ENCODE results near the gene TBC1D9. TPM values are rescaled to one million over a fixed set of nuclear protein-coding genes. Genes with fewer than 3 reads are reported as not detected.

TBC1D9 gene
- total and polyA plus RNA-seq, 2 of the 13 experiments (the other 11 are each of a cell fraction or from before 2014, with no cell fraction given), result 11.9 to 12.2 TPM

DNA sequence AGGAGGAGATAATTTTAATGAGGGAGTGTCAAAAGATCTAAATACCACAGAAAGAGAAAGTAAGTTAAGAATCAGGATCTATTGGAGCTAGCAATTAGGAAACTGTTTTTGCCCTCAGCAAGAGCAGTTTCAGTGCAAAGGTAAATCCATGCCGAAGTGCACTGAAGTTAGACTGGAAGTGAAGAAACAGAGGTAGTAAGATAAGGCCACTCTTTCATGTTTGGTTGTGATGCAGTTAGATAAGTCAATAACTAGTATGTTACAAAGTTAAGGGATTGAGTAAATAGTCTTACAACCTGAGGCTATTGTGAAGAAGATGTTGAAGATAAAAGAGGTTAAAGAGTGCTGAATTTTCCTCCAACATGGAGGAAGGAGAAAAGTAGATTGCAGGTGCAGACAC, 140.7 kb downstream of the TBC1D9 start (continued):
- TF ChIP-seq CREM (IDR thresholded peaks at IDR 0.05) (peak; percentile 62; the same call in 1 of the 2 replicates), CREM (CRISPR knock-in tag; IDR thresholded peaks at IDR 0.05) (no peak), NCOA2 (CRISPR knock-in tag; IDR thresholded peaks at IDR 0.05) (peak; percentile 77)
- TF ChIP-seq, protein P1, sequence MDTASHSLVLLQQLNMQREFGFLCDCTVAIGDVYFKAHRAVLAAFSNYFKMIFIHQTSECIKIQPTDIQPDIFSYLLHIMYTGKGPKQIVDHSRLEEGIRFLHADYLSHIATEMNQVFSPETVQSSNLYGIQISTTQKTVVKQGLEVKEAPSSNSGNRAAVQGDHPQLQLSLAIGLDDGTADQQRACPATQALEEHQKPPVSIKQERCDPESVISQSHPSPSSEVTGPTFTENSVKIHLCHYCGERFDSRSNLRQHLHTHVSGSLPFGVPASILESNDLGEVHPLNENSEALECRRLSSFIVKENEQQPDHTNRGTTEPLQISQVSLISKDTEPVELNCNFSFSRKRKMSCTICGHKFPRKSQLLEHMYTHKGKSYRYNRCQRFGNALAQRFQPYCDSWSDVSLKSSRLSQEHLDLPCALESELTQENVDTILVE (CRISPR knock-in tag; IDR thresholded peaks at IDR 0.05), result 0 out of 2 replicates have a peak, but pooled peaks have one; percentile 27

DNA sequence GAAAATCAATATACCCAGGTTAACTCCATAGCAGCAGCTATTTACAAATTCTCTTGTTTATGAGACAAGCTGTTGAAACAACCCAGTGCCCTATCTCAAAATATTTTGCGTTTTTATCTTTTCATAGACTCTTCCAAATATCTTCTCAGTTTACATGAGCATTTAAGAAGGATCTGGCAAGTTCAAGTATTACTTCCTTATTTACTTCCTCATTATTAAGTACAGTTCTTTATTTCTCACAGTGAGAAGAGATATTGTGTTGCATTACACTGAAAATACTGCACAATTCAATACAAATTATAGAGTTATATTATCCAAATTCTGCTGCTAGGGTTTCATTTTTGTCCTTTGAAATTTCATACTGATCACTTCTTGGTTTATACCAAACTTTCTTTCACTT, 143.8 kb downstream of the TBC1D9 start:
- no peaks in the 10 kb centered on the region for H3K79me2 ChIP-seq (ENCODE audit: insufficient read depth, low read length)
- in situ Hi-C loops (cut with HindIII; ENCODE audit: extremely low pct_ligation_motif_present, low pct_unique_long_range_greater_than_20kb), result loop anchor here (10.0 kb wide), 1 partner anchor 258 kb away; no protein-coding TSS in a partner anchor
- no peak overlapping the region for H3K4me2 ChIP-seq (ENCODE audit: low read depth, low read length)
- no peaks in the 10 kb centered on the region for H4K20me1 ChIP-seq (ENCODE audit: insufficient read depth, low read length)
- H3K4me1 ChIP-seq (ENCODE audit: insufficient read depth, low read length), result peaks cover 44% of the 10 kb centered on the region
- intact Hi-C loops (cut with micrococcal nuclease; ENCODE audit: unreplicated experiment), result no loop called here
- FAIRE-seq (no peak), ATAC-seq (no peak), DNase-seq (ENCODE audit: low spot score) (no peak)
- POLR2A ChIA-PET, result no interaction called here
- H3K27me3 ChIP-seq (ENCODE audit: control insufficient read depth in 1 of 2, insufficient read depth in 2 of 2, low read length in 2 of 2), result no peaks in the 10 kb centered on the region
- CTCF ChIA-PET (ENCODE audit: low intra/inter-chr PET ratio, low total read pairs), result no interaction called here
- H3K36me3 ChIP-seq (replicated peaks in 1 of 2; ENCODE audit: control insufficient read depth in 1 of 2, insufficient read depth in 2 of 2, low read length in 2 of 2), result no peaks in the 10 kb centered on the region
- H2AFZ ChIP-seq (ENCODE audit: low read length), result no peak overlapping the region
- H3K4me3 ChIP-seq (replicated peaks in 1 of 3; ENCODE audit: insufficient read depth in 1 of 3, low read depth in 2 of 3, low read length in 3 of 3), result no peak overlapping the region
- no peak overlapping the region for H3K27ac ChIP-seq (ENCODE audit: extremely low read length, insufficient read depth, low read length)
- BruUV-seq (replicated peaks), result no TSS peak
- 97% methylated on average over 1 of the region's 1 CpG for WGBS (ENCODE audit: low lambda C conversion rate)
- H3K9me3 ChIP-seq (ENCODE audit: low read length), result no peaks in the 10 kb centered on the region
- no peak overlapping the region for H3K9ac ChIP-seq (ENCODE audit: insufficient read depth, low read depth, low read length)
- no peak for TF ChIP-seq ZNF83 (CRISPR knock-in tag; IDR thresholded peaks at IDR 0.05; ENCODE audit: borderline replicate concordance)
- no peak for TF ChIP-seq BRD4 (CRISPR knock-in tag; IDR thresholded peaks at IDR 0.05)
- TF ChIP-seq ELF4 (CRISPR knock-in tag; IDR thresholded peaks at IDR 0.05; ENCODE audit: borderline replicate concordance), result no peak
- no peak for TF ChIP-seq ZNF747 (CRISPR knock-in tag; IDR thresholded peaks at IDR 0.05; ENCODE audit: borderline replicate concordance)
- TF ChIP-seq, protein P2, sequence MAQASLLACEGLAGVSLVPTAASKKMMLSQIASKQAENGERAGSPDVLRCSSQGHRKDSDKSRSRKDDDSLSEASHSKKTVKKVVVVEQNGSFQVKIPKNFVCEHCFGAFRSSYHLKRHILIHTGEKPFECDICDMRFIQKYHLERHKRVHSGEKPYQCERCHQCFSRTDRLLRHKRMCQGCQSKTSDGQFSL (CRISPR knock-in tag; IDR thresholded peaks at IDR 0.05), result no peak
- TF ChIP-seq, protein P3, sequence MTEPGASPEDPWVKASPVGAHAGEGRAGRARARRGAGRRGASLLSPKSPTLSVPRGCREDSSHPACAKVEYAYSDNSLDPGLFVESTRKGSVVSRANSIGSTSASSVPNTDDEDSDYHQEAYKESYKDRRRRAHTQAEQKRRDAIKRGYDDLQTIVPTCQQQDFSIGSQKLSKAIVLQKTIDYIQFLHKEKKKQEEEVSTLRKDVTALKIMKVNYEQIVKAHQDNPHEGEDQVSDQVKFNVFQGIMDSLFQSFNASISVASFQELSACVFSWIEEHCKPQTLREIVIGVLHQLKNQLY (CRISPR knock-in tag; IDR thresholded peaks at IDR 0.05), result no peak
- TF ChIP-seq TOE1 (CRISPR knock-in tag; IDR thresholded peaks at IDR 0.05), result no peak
- TF ChIP-seq, protein P4, sequence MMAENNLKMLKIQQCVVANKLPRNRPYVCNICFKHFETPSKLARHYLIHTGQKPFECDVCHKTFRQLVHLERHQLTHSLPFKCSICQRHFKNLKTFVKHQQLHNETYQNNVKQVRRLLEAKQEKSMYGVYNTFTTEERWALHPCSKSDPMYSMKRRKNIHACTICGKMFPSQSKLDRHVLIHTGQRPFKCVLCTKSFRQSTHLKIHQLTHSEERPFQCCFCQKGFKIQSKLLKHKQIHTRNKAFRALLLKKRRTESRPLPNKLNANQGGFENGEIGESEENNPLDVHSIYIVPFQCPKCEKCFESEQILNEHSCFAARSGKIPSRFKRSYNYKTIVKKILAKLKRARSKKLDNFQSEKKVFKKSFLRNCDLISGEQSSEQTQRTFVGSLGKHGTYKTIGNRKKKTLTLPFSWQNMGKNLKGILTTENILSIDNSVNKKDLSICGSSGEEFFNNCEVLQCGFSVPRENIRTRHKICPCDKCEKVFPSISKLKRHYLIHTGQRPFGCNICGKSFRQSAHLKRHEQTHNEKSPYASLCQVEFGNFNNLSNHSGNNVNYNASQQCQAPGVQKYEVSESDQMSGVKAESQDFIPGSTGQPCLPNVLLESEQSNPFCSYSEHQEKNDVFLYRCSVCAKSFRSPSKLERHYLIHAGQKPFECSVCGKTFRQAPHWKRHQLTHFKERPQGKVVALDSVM (CRISPR knock-in tag; IDR thresholded peaks at IDR 0.05), result no peak
- no peak for TF ChIP-seq ZMYM4 (CRISPR knock-in tag; IDR thresholded peaks at IDR 0.05)
- no peak for TF ChIP-seq PCBP2 (optimal IDR thresholded peaks at IDR 0.05; ENCODE audit: low read depth, low read length, poor library complexity, severe bottlenecking)
- TF ChIP-seq, protein P5, sequence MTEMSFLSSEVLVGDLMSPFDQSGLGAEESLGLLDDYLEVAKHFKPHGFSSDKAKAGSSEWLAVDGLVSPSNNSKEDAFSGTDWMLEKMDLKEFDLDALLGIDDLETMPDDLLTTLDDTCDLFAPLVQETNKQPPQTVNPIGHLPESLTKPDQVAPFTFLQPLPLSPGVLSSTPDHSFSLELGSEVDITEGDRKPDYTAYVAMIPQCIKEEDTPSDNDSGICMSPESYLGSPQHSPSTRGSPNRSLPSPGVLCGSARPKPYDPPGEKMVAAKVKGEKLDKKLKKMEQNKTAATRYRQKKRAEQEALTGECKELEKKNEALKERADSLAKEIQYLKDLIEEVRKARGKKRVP (CRISPR knock-in tag; IDR thresholded peaks at IDR 0.05), result no peak
- TF ChIP-seq, protein P6, sequence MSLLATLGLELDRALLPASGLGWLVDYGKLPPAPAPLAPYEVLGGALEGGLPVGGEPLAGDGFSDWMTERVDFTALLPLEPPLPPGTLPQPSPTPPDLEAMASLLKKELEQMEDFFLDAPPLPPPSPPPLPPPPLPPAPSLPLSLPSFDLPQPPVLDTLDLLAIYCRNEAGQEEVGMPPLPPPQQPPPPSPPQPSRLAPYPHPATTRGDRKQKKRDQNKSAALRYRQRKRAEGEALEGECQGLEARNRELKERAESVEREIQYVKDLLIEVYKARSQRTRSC (CRISPR knock-in tag; IDR thresholded peaks at IDR 0.05; ENCODE audit: low read depth), result no peak
- TF ChIP-seq ZNF816 (CRISPR knock-in tag; IDR thresholded peaks at IDR 0.05; ENCODE audit: borderline replicate concordance), result no peak
- TF ChIP-seq ELF1 (CRISPR knock-in tag; IDR thresholded peaks at IDR 0.05), result no peak

Measured in HepG2 (cell line).